Neural cell (in vitro differentiated cells): Measurements from ENCODE around the gene CCDC172. TPM values are rescaled to one million over a fixed set of nuclear protein-coding genes. Genes with fewer than 3 reads are reported as not detected.

ENCODE experiments used
- H2AFZ ChIP-seq: fragments of 200-600, 300-800 bp; sonication (generic), shearing (Covaris generic); 2 replicates; pipeline ENCODE4 v1.6.0; 2014; ENCODE audit warnings: low read depth, mild to moderate bottlenecking, antibody characterized with exemption, low read length, moderate library complexity
- H3F3A ChIP-seq: fragments of 200-600 bp; shearing (Covaris generic); 2 replicates; pipeline ENCODE4 v1.6.1; 2016; ENCODE audit warnings: mild to moderate bottlenecking, moderate library complexity, mixed read lengths, antibody characterized with exemption, low read length; ENCODE audit not compliant: insufficient read depth, poor library complexity, severe bottlenecking
- H3K27ac ChIP-seq: fragments of 200-600, 300-800 bp; sonication (generic), shearing (Covaris generic); 2 replicates; pipeline ENCODE4 v1.5.1; 2014; ENCODE audit warnings: mild to moderate bottlenecking, low read length, moderate library complexity
- H3K27me3 ChIP-seq: fragments of 300-800, 200-600 bp; sonication (generic), shearing (Covaris generic); 2 replicates; pipeline ENCODE4 v1.6.0; 2014; ENCODE audit warnings: mild to moderate bottlenecking, low read depth, low read length, moderate library complexity; ENCODE audit not compliant: insufficient read depth
- H3K36me3 ChIP-seq: fragments of 300-800, 200-600 bp; sonication (generic), shearing (Covaris generic); 2 replicates; pipeline ENCODE4 v1.5.1; 2014; ENCODE audit warnings: mild to moderate bottlenecking, antibody characterized with exemption, low read length, moderate library complexity; ENCODE audit not compliant: insufficient read depth
- H3K4me2 ChIP-seq: fragments of 300-800, 200-600 bp; sonication (generic), shearing (Covaris generic); 2 replicates; pipeline ENCODE4 v1.6.0; 2014; ENCODE audit warnings: mild to moderate bottlenecking, low read length
- H3K4me3 ChIP-seq: fragments of 300-800, 200-600 bp; sonication (generic), shearing (Covaris generic); 2 replicates; pipeline ENCODE4 v1.5.1; 2014; ENCODE audit warnings: mild to moderate bottlenecking, low read length, moderate library complexity
- H3K79me2 ChIP-seq: fragments of 200-600 bp; shearing (Covaris generic); replicated peaks from 2 replicates; pipeline ENCODE4 v1.6.0; 2014; ENCODE audit warnings: mild to moderate bottlenecking, low read length, moderate library complexity; ENCODE audit not compliant: insufficient read depth
- H3K9ac ChIP-seq: fragments of 300-800, 200-600 bp; sonication (generic), shearing (Covaris generic); 2 replicates; pipeline ENCODE4 v1.6.1; 2016; ENCODE audit warnings: mild to moderate bottlenecking, low read length, mixed read lengths
- H3K9me2 ChIP-seq: fragments of 200-600 bp; shearing (Covaris generic); 2 replicates; pipeline ENCODE4 v1.6.1; 2016; ENCODE audit warnings: mild to moderate bottlenecking, low read length, mixed read lengths; ENCODE audit not compliant: insufficient read depth
- H3K9me3 ChIP-seq: fragments of 200-600, 300-800 bp; sonication (generic), shearing (Covaris generic); 2 replicates; pipeline ENCODE4 v1.6.1; 2016; ENCODE audit warnings: mild to moderate bottlenecking, mixed run types, low read length, moderate library complexity, mixed read lengths
- H4K20me1 ChIP-seq: fragments of 200-600 bp; shearing (Covaris generic); 2 replicates; pipeline ENCODE4 v1.6.1; 2016; ENCODE audit warnings: mild to moderate bottlenecking, mixed run types; ENCODE audit not compliant: insufficient read depth
- CTCF ChIP-seq: fragments of 450-650 bp; IDR thresholded peaks from 2 replicates; pipeline ENCODE4 v1.5.1; 2014; ENCODE audit warnings: antibody characterized with exemption, mild to moderate bottlenecking, moderate library complexity; ENCODE audit not compliant: poor library complexity, severe bottlenecking
- EP300 ChIP-seq: fragments of 450-650 bp; conservative IDR thresholded peaks from 2 replicates; pipeline ENCODE4 v1.6.1; 2014; ENCODE audit warnings: antibody characterized with exemption, mild to moderate bottlenecking, moderate library complexity; ENCODE audit not compliant: poor library complexity, severe bottlenecking
- EZH2 ChIP-seq: fragments of 200-600, 300-800 bp; shearing (Covaris generic), sonication (generic); IDR thresholded peaks from 2 replicates; pipeline ENCODE4 v1.6.1; 2014; ENCODE audit warnings: antibody characterized with exemption, low read length, borderline replicate concordance, mild to moderate bottlenecking; ENCODE audit not compliant: insufficient read depth, poor library complexity, severe bottlenecking
- MXI1 ChIP-seq: fragments of 450-650 bp; conservative IDR thresholded peaks from 2 replicates; pipeline ENCODE4 v1.6.1; 2014; ENCODE audit warnings: antibody characterized with exemption, mild to moderate bottlenecking; ENCODE audit not compliant: poor library complexity, severe bottlenecking
- POLR2AphosphoS5 ChIP-seq: IDR thresholded peaks from 2 replicates; pipeline ENCODE4 v1.6.1; 2012
- RAD21 ChIP-seq: fragments of 450-650 bp; conservative IDR thresholded peaks from 2 replicates; pipeline ENCODE4 v1.6.1; 2014; ENCODE audit warnings: antibody characterized with exemption, mild to moderate bottlenecking, moderate library complexity
- REST ChIP-seq: IDR thresholded peaks from 2 replicates; pipeline ENCODE4 v1.6.1; 2012; ENCODE audit warnings: borderline replicate concordance
- SMC3 ChIP-seq: fragments of 450-650 bp; conservative IDR thresholded peaks from 2 replicates; pipeline ENCODE4 v1.6.1; 2014; ENCODE audit warnings: antibody characterized with exemption, mild to moderate bottlenecking, moderate library complexity; ENCODE audit not compliant: poor library complexity
- TAF1 ChIP-seq: IDR thresholded peaks from 2 replicates; pipeline ENCODE4 v1.6.1; 2012; ENCODE audit warnings: low read depth
- polyA plus RNA-seq: library from polyadenylated mRNA; depleted of rRNA; stranded (reverse); fragments of >200 nt; gene quantifications from 2 replicates; pipeline ENCODE4 v1.2.3, GENCODE V29; 2014

The CCDC172 gene
- polyA plus RNA-seq, 1 donor from 2014 or later: not detected

DNA sequence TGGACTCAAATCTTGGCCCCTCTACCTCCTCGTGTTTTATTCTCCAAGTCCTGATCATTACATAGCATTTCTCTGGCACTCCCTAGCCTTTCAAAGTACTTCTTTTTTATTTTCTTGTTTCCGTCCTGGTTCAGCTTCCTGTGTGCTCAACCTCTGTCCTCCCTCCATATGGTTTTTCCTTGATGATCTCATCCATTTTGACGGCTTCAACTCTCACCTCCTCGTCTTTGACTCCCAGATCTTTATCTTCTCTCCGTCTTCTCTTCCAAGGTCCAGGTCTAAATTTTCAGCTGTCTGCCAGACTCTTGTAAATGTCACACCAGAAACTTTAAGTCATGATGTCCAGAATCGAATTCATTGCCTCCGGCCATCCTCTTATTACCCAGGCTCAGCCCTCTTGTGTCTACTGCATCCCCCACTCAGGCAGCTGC, 27.9 kb upstream of the CCDC172 start:
- no peaks in the 10 kb centered on the region for H3K36me3 ChIP-seq

GRCh38 chr10:116298586-116298985, 25.7 kb upstream of the CCDC172 start:
- Histone ChIP-seq H3K36me3 (no peaks in the 10 kb centered on the region), H3K9me2 (no peaks in the 10 kb centered on the region), H3F3A (no peaks in the 10 kb centered on the region), H3K27me3 (no peaks in the 10 kb centered on the region), H3K9me3 (no peaks in the 10 kb centered on the region), H3K9ac (no peak overlapping the region), H3K4me3 (no peak overlapping the region), H3K4me2 (no peak overlapping the region), H4K20me1 (no peaks in the 10 kb centered on the region), H2AFZ (no peak overlapping the region), H3K79me2 (no peaks in the 10 kb centered on the region), H3K27ac (no peak overlapping the region)
- no peak for TF ChIP-seq EZH2
- TF ChIP-seq POLR2AphosphoS5: no peak
- no peak for TF ChIP-seq REST
- no peak for TF ChIP-seq RAD21
- no peak for TF ChIP-seq MXI1
- no peak for TF ChIP-seq SMC3
- TF ChIP-seq TAF1: no peak
- no peak for TF ChIP-seq EP300

More for the DNA sequence above, 27.9 kb upstream of the CCDC172 start:
- Histone ChIP-seq H3F3A (no peaks in the 10 kb centered on the region), H3K9me2 (no peaks in the 10 kb centered on the region), H3K4me2 (no peak overlapping the region), H2AFZ (no peak overlapping the region), H3K27ac (no peak overlapping the region), H4K20me1 (no peaks in the 10 kb centered on the region), H3K27me3 (no peaks in the 10 kb centered on the region), H3K9me3 (no peaks in the 10 kb centered on the region), H3K79me2 (no peaks in the 10 kb centered on the region), H3K4me3 (no peak overlapping the region), H3K9ac (no peak overlapping the region)
- TF ChIP-seq REST: no peak
- no peak for TF ChIP-seq MXI1
- no peak for TF ChIP-seq POLR2AphosphoS5
- TF ChIP-seq EP300: no peak
- TF ChIP-seq CTCF: no peak
